ENCODE results near the gene SFPQ. TPM values are rescaled to one million over a fixed set of nuclear protein-coding genes. Genes with fewer than 3 reads are reported as not detected.
A peak's percentile ranks its signal among the peaks of the same experiment; 100 is the strongest.
"Not testable (repeated sequence)": the region's sequence is repeated elsewhere in the genome, so short reads cannot be mapped to it uniquely, and the experiment has no call there.

Gene SFPQ
- polyA plus RNA-seq, 4 donors, result 93.8 to 361 (median 146) TPM

DNA sequence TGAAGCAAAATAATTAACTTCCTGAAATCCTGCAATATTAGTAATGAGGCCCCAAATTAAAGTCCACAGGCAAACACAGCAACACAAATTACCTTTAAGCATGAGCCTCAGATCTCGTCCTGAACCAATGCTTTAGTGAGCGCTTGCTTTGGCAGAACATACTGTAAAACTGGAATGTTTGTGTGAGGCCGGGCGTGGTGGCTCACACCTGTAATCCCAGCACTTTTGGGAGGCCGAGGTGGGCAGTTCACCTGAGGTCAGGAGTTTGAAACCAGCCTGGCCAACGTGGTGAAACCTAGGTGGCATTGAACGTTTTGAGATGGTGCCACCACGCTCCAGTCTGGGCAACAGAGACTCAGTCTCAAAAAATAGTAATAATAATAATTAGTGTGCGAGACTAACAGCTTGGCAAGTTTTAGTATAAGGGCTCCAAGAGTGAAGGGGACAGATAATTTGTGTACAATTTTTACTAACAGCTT is 17.8 kb downstream of the SFPQ start:
- Histone ChIP-seq H3K4me3 (ENCODE audit: low read depth in 1 of 3, low read length in 3 of 3) (no peak overlapping the region), H3K27me3 (ENCODE audit: control insufficient read depth in 3 of 3, insufficient read depth in 3 of 3, low read length in 3 of 3) (no peaks in the 10 kb centered on the region), H3K9me3 (ENCODE audit: control insufficient read depth in 2 of 2, insufficient read depth in 1 of 2, low read depth in 1 of 2, low read length in 1 of 2) (no peaks in the 10 kb centered on the region), H3K27ac (ENCODE audit: low read depth in 1 of 3, low read length in 2 of 3) (no peak overlapping the region), H3K36me3 (ENCODE audit: control insufficient read depth in 3 of 3, insufficient read depth in 2 of 3, low read depth in 1 of 3, low read length in 3 of 3) (peaks cover 10 to 23% (median 10%) of the 10 kb centered on the region in 3 donors), H3K4me1 (ENCODE audit: control insufficient read depth in 3 of 3, insufficient read depth in 2 of 3, low read depth in 1 of 3, low read length in 2 of 3) (peaks cover 0 to 19% (median 3%) of the 10 kb centered on the region in 3 donors)
- 76 to 77% (median 76%) methylated on average over 9 of the region's 9 CpGs for WGBS, 3 donors
- DNase-seq (no peak), FAIRE-seq (no peak)

DNA sequence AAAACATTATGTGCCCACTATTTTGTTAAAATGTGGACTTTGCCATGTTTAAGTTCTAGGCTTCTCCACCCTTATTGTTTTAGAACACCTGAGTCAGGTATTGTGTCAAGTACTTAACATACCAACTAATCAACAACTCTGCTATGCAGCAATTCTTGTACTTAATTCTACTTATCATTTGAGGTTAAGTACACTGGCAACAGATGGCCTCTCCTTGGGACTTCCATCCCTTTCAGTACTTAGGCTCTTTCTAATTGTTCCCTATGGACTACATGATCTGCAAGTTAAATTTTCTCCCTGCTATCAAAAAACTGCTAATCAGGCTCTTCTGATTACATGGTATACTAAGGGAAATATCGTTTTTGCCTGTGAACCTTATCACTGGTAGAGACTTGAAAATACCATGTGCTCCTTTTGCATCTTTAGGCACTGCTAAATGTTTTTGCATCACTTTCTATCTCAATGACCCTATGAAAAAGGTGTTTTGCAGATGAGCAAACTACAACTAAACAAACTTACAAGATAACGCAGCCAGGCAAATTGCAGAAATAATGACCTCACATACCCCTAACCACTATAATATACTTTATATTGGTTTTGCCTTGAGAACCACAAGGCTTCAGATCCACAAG is 18.9 kb downstream of the SFPQ start:
- Histone ChIP-seq H3K4me1 (ENCODE audit: control insufficient read depth in 3 of 3, insufficient read depth in 2 of 3, low read depth in 1 of 3, low read length in 2 of 3) (peaks cover 0 to 9% (median under 1%) of the 10 kb centered on the region in 3 donors), H3K27me3 (ENCODE audit: control insufficient read depth in 3 of 3, insufficient read depth in 3 of 3, low read length in 3 of 3) (no peaks in the 10 kb centered on the region), H3K4me3 (ENCODE audit: low read depth in 1 of 3, low read length in 3 of 3) (no peak overlapping the region), H3K27ac (ENCODE audit: low read depth in 1 of 3, low read length in 2 of 3) (no peak overlapping the region), H3K9me3 (ENCODE audit: control insufficient read depth in 2 of 2, insufficient read depth in 1 of 2, low read depth in 1 of 2, low read length in 1 of 2) (no peaks in the 10 kb centered on the region), H3K36me3 (ENCODE audit: control insufficient read depth in 3 of 3, insufficient read depth in 2 of 3, low read depth in 1 of 3, low read length in 3 of 3) (peaks cover 9 to 23% (median 10%) of the 10 kb centered on the region in 3 donors)
- FAIRE-seq, result no peak
- 44 to 58% (median 58%) methylated on average over 2 of the region's 2 CpGs for WGBS, 3 donors
- DNase-seq, result peak in 1 of 2 donors; percentile 28

DNA sequence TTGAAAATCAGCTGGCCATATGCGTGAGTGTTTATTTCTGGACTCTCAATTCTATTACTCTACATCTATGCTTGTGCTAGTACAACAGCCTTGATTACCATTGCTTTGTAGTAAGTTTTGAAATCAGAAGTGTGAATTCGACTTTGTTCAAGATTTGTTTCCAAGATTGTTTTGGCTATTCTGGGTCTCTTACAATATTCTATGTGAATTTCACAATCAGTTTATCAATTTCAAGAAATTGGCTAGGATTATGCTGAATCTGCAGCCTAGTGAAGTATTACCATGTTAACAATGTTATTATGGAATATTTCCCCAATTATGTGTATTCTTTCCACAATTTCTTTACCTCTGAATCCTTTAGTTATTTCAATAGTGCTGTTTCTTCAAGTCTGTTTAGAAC is 19.5 kb downstream of the SFPQ start:
- 64 to 72% (median 65%) methylated on average over 2 of the region's 2 CpGs for WGBS, 3 donors
- no peaks in the 10 kb centered on the region for H3K9me3 ChIP-seq (ENCODE audit: control insufficient read depth in 2 of 2, insufficient read depth in 1 of 2, low read depth in 1 of 2, low read length in 1 of 2)
- no peak overlapping the region for H3K27ac ChIP-seq (ENCODE audit: low read depth in 1 of 3, low read length in 2 of 3)
- H3K4me1 ChIP-seq (ENCODE audit: control insufficient read depth in 3 of 3, insufficient read depth in 2 of 3, low read depth in 1 of 3, low read length in 2 of 3), result peaks cover 0 to 5% (median 0%) of the 10 kb centered on the region in 3 donors
- no peaks in the 10 kb centered on the region for H3K27me3 ChIP-seq (ENCODE audit: control insufficient read depth in 3 of 3, insufficient read depth in 3 of 3, low read length in 3 of 3)
- H3K4me3 ChIP-seq (ENCODE audit: low read depth in 1 of 3, low read length in 3 of 3), result no peak overlapping the region
- no peak for FAIRE-seq
- DNase-seq, result no peak
- H3K36me3 ChIP-seq (ENCODE audit: control insufficient read depth in 3 of 3, insufficient read depth in 2 of 3, low read depth in 1 of 3, low read length in 3 of 3), result peaks cover 8 to 23% (median 10%) of the 10 kb centered on the region in 3 donors

DNA sequence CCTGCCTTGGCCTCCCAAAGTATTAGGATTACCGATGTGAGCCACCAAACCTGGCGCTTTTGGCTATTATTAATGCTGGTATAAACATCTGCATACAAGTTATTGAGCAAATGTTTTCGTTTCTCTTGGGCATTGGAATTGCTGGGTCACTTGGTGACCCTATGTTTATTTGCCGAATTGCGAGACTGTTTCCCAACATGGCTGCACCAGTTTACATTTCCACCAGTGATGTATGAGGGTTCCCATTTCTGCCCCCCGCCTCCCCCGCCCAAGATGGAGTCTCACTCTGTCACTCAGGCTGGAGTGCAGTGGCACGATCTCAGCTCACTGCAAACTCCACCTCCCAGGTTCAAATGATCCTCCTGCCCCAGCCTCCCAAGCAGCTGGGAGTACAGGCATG is 20.9 kb downstream of the SFPQ start:
- 72 to 90% (median 88%) methylated on average over 8 of the region's 8 CpGs for WGBS, 3 donors
- H3K4me1 ChIP-seq (ENCODE audit: control insufficient read depth in 3 of 3, insufficient read depth in 2 of 3, low read depth in 1 of 3, low read length in 2 of 3), result no peaks in the 10 kb centered on the region
- peaks cover 3 to 15% (median 5%) of the 10 kb centered on the region in 3 donors for H3K36me3 ChIP-seq (ENCODE audit: control insufficient read depth in 3 of 3, insufficient read depth in 2 of 3, low read depth in 1 of 3, low read length in 3 of 3)
- no peak for FAIRE-seq
- H3K9me3 ChIP-seq (ENCODE audit: control insufficient read depth in 2 of 2, insufficient read depth in 1 of 2, low read depth in 1 of 2, low read length in 1 of 2), result no peaks in the 10 kb centered on the region
- H3K27ac ChIP-seq (ENCODE audit: low read depth in 1 of 3, low read length in 2 of 3), result no peak overlapping the region
- H3K27me3 ChIP-seq (ENCODE audit: control insufficient read depth in 3 of 3, insufficient read depth in 3 of 3, low read length in 3 of 3), result no peaks in the 10 kb centered on the region
- no peak overlapping the region for H3K4me3 ChIP-seq (ENCODE audit: low read depth in 1 of 3, low read length in 3 of 3)
- no peak for DNase-seq

DNA sequence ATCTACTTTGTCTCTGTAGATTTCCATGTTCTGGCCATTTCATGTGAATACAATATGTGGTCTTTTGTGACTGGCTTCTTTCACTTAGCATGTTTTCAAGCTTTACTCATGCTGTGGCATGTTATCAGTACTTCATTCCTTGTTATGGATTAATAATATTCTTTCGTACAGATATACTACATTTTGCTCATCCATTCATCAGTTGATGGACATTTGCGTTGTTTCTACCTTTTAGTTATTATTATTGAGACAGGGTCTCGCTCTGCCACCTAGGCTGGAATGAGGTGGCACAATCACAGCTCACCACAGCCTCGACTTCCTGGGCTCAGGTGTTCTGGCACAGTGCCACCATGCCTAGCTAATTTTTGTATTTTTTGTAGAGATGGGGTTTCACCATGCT is 21.4 kb downstream of the SFPQ start:
- no peaks in the 10 kb centered on the region for H3K27me3 ChIP-seq (ENCODE audit: control insufficient read depth in 3 of 3, insufficient read depth in 3 of 3, low read length in 3 of 3)
- H3K27ac ChIP-seq (ENCODE audit: low read depth in 1 of 3, low read length in 2 of 3), result no peak overlapping the region
- no peaks in the 10 kb centered on the region for H3K9me3 ChIP-seq (ENCODE audit: control insufficient read depth in 2 of 2, insufficient read depth in 1 of 2, low read depth in 1 of 2, low read length in 1 of 2)
- H3K36me3 ChIP-seq (ENCODE audit: control insufficient read depth in 3 of 3, insufficient read depth in 2 of 3, low read depth in 1 of 3, low read length in 3 of 3), result peaks cover 0 to 11% (median 4%) of the 10 kb centered on the region in 3 donors
- 73 to 84% (median 76%) methylated on average over 4 of the region's 4 CpGs for WGBS, 3 donors
- DNase-seq (no peak), FAIRE-seq (no peak)
- H3K4me3 ChIP-seq (ENCODE audit: low read depth in 1 of 3, low read length in 3 of 3), result no peak overlapping the region
- no peaks in the 10 kb centered on the region for H3K4me1 ChIP-seq (ENCODE audit: control insufficient read depth in 3 of 3, insufficient read depth in 2 of 3, low read depth in 1 of 3, low read length in 2 of 3)

DNA sequence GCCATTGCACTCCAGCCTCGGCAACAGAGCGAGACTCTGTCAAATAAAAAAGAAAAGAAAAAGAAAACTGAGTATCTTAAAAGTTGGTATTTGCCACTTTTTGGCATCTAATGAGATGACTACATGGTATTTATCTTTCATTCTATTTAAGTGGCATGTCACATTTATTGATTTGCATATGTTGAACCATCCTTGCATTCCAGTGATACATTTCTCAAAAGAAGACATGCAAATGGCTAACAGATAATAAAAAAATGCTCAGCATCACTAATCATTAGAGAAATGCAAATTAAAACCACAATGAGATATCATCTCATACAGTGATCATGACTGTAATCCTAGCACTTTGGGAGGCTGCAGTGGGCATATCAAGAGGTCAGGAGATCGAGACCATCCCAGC is 28.1 kb downstream of the SFPQ start:
- DNase-seq (no peak), FAIRE-seq (no peak)
- H3K4me1 ChIP-seq (ENCODE audit: control insufficient read depth in 3 of 3, insufficient read depth in 2 of 3, low read depth in 1 of 3, low read length in 2 of 3), result no peaks in the 10 kb centered on the region
- WGBS, 3 donors, result 98 to 100% (median 100%) methylated on average over 3 of the region's 3 CpGs
- no peaks in the 10 kb centered on the region for H3K27me3 ChIP-seq (ENCODE audit: control insufficient read depth in 3 of 3, insufficient read depth in 3 of 3, low read length in 3 of 3)
- H3K4me3 ChIP-seq (ENCODE audit: low read depth in 1 of 3, low read length in 3 of 3), result no peak overlapping the region
- H3K9me3 ChIP-seq (ENCODE audit: control insufficient read depth in 2 of 2, insufficient read depth in 1 of 2, low read depth in 1 of 2, low read length in 1 of 2), result peaks cover 0 to 12% of the 10 kb centered on the region in 2 donors
- H3K27ac ChIP-seq (ENCODE audit: low read depth in 1 of 3, low read length in 2 of 3), result no peak overlapping the region
- no peaks in the 10 kb centered on the region for H3K36me3 ChIP-seq (ENCODE audit: control insufficient read depth in 3 of 3, insufficient read depth in 2 of 3, low read depth in 1 of 3, low read length in 3 of 3)

DNA sequence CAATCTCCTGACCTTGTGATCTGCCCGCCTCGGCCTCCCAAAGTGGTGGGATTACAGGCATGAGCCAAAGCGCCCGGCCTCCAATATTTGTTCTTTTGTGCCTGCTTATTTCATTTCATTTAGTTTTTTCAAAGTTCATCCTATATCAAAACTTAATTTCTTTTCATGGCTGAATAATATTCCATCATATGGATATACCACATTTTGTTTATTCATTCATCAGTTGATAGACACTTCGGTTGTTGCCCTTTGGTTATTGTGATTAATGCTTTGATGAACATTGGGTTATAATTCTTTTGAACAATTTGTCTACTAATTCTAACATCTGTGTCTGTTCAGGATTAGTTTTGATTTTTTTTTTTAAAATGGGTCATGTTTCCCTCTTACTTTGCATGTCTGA is 41.7 kb downstream of the SFPQ start:
- H3K27ac ChIP-seq (ENCODE audit: low read depth in 1 of 3, low read length in 2 of 3), result no peak overlapping the region
- H3K4me1 ChIP-seq (ENCODE audit: control insufficient read depth in 3 of 3, insufficient read depth in 2 of 3, low read depth in 1 of 3, low read length in 2 of 3), result no peaks in the 10 kb centered on the region
- WGBS, 3 donors, result 93 to 98% (median 97%) methylated on average over 5 of the region's 5 CpGs
- H3K27me3 ChIP-seq (ENCODE audit: control insufficient read depth in 3 of 3, insufficient read depth in 3 of 3, low read length in 3 of 3), result no peaks in the 10 kb centered on the region
- H3K36me3 ChIP-seq (ENCODE audit: control insufficient read depth in 3 of 3, insufficient read depth in 2 of 3, low read depth in 1 of 3, low read length in 3 of 3), result no peaks in the 10 kb centered on the region
- no peak for FAIRE-seq
- H3K9me3 ChIP-seq (ENCODE audit: control insufficient read depth in 2 of 2, insufficient read depth in 1 of 2, low read depth in 1 of 2, low read length in 1 of 2), result peaks cover 0 to 2% of the 10 kb centered on the region in 2 donors
- no peak for DNase-seq
- no peak overlapping the region for H3K4me3 ChIP-seq (ENCODE audit: low read depth in 1 of 3, low read length in 3 of 3)

DNA sequence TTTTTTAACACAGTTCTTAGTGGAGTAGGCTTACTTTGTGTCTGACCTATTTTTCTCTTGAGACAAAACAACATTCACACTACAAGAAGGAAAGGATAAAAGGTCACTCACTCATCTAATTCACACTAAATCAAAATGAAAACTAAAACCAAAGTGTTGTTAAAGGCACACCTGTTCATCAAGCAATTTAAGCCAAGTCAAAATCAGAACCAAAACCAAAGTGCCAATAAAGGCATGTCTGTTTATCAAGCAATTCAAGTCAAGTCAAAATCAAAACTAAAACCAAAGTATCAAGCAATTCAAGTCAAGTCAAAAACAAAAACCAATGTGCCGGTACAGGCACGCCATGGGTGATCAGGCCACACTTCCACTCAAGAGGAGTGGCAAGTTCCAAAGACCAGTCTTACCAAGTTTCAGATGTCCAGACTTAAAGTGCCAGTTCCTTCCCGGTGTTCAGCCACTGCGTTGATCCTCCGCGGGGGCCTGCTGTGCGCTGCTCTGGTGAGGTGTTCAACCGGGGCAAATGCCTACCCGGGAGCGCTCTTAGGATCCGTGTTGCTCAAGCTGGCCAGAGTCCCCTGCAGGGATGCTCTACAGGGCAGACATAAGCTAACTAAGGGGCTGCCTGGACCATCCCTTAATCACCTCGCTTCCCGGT is 46.9 kb downstream of the SFPQ start:
- not testable (repeated sequence) for H3K27me3 ChIP-seq (ENCODE audit: control insufficient read depth in 3 of 3, insufficient read depth in 3 of 3, low read length in 3 of 3); H3K4me1 ChIP-seq (ENCODE audit: control insufficient read depth in 3 of 3, insufficient read depth in 2 of 3, low read depth in 1 of 3, low read length in 2 of 3); H3K9me3 ChIP-seq (ENCODE audit: control insufficient read depth in 2 of 2, insufficient read depth in 1 of 2, low read depth in 1 of 2, low read length in 1 of 2); H3K36me3 ChIP-seq (ENCODE audit: control insufficient read depth in 3 of 3, insufficient read depth in 2 of 3, low read depth in 1 of 3, low read length in 3 of 3)
- peak in 1 of 2 donors; percentile 63 for DNase-seq
- WGBS, 3 donors, result 11 to 58% (median 43%) methylated on average over 13 of the region's 13 CpGs
- peak; percentile 83 for FAIRE-seq
- Histone ChIP-seq H3K4me3 (ENCODE audit: low read depth in 1 of 3, low read length in 3 of 3) (peak overlapping the region in 1 of 3 donors; percentile 12), H3K27ac (ENCODE audit: low read depth in 1 of 3, low read length in 2 of 3) (peak overlapping the region in 1 of 3 donors; percentile 3)
